ENCODE data around the gene SPATA31D4.
"Not testable (repeated sequence)": the region's sequence is repeated elsewhere in the genome, so short reads cannot be mapped to it uniquely, and the experiment has no call there.

The SPATA31D4 gene
- total RNA-seq = 0 reads per million in 4 donors

DNA sequence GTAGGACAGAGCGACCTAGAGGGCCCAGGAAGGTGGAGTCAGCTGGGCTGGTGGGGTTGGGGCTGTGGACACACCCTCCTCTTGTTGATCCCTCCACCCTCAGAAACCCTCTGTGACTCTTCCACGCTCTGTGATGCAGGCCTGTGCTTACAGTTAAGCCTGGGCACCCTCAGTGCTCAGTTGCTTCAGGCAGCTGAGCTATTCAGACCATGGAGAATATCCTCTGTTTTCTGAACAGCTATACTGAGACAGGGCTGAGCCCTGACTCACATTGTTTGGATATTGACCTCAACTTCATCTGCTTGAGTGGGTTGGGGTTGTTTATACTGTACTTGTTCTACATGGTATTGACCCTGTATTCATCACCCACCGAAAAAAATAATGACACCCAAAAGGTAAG, at the start of gene SPATA31D4:
Gene SPATA31D4, plus strand, starts transcription at position 124 of the 400 bp plus-strand sequence. Its CDS starts 86 bp downstream, at position 210.
- not testable (repeated sequence) for DNase-seq

DNA sequence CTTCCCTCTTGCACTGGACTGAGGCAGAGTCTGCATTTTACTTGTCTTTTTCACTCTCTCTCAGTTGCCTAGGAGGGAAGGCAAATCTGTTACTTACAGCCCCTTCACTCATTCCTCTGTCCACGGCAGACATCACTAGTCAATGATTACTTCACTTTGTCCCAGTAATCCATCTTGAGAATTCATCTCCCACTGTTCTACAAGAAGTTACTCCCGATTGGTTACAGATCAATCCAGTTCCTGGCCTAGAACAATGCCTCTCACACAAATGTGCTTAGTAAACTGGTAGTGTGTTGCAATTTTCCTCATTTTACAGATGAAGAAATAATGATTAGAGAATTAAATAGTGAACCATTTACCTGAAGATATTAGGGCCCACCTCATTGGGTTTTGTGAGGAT, 49.7 kb upstream of the SPATA31D4 start:
- DNase-seq = no peak

DNA sequence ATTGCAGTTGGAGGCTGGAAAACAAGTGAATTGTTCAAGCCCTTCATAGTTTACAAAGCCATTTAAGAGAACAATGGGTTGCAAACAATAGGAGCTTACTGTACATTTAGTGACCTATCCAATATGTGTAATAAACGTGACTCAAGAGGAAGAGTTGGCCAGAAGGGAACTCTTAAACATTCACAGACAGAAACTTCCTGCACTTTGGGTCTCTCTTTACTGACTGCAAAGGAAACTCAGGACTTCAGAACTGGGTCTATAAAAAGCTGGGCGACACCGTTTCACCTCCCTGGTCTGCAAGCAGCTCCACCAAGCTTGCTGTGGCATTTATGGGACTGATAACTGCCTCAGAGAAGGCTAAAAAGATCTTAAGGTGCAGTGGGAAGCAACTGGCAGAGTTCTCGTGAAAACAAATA, 48.7 kb upstream of the SPATA31D4 start:
- DNase-seq = no peak

DNA sequence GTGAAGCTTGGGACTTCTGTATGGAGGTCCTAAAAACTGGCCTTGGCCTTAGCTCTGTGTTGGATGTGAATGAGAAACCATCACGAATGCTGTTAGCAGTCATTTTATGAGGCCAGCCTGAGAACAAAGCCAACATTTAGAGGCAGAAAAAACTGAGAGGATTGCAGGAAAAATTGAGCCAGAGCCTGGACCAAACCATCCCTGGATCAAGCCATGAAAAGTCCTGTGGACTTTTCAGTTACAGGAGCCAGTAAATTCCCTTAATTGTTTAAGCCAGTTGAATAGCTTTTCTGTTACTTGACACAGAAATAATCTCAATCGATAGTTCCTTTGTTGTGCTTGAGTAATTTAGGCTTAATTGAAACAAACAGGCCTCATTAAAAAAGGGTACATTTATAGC, 42.6 kb upstream of the SPATA31D4 start:
- no peak for DNase-seq

DNA sequence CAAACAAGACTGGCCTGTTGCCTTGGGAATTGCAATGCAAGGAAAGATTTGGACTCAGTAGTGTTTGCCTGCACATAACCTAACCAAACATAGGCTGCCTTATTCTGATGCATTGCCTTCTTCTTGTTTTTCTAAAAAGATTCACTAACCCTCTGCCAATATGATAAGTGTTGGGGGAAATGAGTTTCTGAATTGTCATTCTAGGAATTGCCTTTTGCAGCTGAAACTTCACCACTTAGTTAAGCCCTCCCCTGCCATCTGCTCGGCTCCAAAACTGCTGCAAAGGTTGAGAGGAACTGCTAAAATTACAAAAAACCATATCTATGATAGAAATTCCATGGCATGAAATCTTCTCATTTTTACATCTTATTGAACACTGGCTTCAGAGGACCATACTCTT, 41.6 kb upstream of the SPATA31D4 start:
- DNase-seq = no peak

DNA sequence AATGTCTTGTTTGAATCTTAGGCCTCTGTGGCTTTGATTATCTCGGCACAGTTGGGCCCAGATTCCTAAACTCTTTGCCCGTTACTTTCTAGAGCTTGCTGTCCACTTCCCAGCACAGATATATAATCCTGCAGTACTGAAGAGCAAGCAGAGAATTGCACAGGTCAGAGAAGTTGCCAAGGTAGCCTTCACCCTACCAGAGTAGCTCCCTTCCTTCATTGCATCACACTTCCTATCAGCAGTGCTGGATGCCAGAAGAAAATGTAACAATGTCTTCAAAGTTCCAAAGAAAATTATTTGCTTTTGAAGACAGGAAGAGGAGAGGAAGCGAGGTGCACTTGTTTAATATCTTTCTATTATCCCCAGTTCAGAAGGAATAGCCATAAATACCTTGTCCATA, 38.1 kb upstream of the SPATA31D4 start:
- DNase-seq = no peak

DNA sequence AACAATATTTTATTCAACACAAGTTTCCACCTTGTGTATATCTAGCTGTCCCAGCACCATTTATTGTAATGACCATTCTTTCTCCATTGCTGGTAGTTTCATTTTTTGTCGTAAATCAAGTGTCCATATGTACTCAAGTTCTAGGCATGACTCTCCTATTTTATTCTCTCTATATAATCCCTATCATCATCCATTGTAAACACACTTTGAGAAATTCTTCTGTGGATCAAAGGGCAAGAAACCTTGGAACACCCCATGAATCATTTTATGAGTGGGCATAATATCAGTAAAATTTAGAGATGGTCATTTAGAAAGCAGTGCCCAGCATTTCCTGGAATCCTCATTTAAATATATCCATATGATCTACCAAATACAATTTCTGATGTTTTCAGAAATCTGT, 35.8 kb upstream of the SPATA31D4 start:
- DNase-seq = no peak

DNA sequence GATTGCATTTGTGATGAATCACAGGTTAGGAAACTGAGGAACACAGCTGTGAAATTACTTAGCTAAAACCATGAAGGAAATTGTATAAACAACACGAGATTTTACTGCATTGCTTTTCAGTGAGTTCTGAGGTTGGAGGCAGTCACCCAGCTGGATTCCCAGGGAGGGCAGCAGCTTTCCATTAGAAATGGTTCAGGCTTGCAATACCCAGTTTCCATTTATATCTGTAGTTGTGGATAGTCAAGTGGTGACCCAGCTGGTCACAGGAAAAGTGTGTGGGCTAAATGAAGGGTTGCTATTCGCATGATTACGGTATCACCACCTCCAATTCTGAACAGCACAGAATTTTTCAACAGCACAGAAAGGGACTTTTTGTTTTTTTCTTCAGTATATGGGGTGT, 34.3 kb upstream of the SPATA31D4 start:
- no peak for DNase-seq

DNA sequence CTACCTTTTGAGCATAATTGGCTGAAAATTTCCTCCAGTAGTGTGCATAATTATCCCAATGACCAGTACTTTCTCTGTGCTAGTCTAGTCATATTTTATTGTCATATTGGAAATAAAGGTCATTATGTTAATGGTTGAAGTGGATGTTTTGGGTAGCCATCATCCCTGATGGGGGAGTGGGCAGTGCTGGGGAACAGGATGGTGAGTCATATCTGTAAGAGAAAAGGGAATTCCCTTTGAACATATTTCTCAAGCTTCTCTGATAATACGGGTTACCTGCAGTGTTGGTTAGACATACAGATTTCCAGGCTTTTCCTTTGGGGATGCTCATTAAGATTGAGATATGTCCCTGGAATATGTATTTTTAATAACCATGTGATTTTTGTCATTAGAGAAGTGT, 33.3 kb upstream of the SPATA31D4 start:
- no peak for DNase-seq

DNA sequence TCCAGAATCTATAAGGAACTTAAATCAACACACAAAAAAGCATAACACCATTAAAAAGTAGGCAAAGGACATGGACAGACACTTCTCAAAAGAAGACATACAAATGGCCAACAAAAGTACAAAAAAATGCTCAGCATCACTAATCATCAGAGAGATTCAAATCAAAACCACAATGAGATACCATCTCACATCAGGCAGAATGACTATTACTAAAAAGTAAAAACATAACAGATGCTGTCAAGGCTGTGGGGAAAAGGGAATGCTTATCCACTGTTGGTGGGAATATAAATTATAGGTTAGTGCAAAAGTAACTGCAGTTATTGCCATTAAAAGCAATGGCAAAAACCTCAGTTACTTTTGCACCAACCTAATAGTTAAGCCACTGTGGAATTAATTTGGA, 32.2 kb upstream of the SPATA31D4 start:
- DNase-seq = no peak

DNA sequence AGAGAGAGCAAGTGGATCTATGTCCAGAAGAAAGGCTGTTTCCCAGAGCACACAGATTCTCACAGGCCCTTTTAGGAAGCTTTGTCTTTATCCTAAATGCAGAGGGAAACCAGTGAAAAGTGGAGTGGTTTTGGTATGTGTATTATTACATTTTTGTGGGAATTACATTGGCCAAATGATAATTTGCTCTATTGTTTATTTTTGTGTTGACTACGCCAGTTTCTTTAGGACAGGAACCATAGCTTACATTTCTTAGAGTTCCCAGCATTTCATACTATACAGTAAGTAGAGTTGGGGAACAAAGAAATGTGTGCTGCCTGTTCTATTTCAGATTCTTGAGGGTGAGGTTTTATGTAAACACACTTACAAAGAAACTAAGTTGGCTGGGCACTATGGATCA, 29.4 kb upstream of the SPATA31D4 start:
- no peak for DNase-seq

DNA sequence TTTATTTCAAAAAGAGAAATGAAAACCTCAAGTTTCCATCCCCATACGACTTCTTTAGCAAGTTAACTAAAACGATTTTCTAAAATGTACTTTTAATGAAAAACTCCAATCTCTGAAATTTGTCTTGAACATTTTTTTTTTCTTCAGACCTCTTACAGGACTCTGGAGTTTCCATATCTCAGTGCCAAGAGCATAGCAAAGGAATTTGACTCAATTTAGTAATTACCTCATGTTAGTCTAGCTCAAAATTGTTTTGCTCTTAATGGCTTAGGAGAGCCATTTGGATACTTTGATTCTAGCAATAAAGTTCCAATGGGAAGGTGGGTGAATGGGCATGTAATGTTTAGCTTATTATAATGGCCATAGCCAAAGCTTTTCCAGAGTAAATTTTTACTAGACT, 26.0 kb upstream of the SPATA31D4 start:
- DNase-seq = no peak

DNA sequence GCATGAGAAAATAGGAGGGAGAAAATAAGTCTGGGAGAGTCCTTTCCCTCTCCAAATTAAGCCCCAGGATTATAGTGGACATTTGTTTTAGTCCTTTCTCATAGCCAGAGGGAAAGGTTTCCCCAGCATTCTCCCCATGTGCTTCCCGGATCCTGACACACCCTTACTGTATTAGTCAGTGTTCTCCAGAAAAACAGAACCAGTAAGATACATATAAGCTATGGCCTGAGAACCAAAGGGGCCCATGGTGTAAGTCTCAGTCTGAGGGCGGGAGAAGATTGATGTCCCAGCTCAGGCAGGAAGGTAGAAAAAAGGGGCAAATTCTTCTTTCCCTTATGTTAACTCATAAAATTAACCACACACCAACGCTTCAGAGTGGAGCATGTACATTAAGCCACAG, 25.6 kb upstream of the SPATA31D4 start:
- DNase-seq = no peak

DNA sequence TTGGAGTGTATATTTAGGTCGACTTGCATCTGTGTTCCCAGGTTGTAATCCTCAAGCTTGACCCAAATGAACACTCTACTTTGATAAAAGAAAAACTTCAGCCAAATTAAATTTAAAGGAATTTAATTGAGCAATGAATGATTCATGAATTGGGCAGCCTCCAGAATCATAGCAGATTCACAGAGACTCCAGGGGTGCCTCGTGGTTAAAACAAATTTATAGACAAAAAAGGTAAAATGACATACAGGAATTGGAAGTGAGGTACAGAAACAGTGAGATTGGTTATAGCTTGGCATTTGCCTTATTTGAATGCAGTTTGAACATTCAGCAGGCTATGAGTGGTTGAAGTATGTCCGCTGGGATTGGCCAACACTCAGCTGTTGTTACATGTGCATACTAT, 21.6 kb upstream of the SPATA31D4 start:
- no peak for DNase-seq

DNA sequence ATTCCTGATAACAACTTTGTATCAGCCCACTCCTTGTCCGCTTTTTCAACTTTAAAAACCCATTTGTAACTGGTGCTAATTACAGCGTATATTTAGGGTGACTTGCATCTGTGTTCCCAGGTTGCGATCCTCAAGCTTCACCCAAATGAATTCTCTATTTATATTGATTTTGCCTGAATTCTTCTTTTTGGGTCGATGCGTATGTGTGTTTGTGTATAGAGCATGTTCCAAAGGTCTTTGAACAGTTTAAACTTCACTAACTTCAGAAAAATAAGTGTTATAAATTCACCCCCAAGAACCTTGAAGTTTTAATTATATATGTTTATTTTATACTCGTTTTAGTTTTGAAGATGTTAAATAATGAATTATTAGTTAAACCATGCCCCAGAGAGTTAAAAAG, 16.1 kb upstream of the SPATA31D4 start:
- DNase-seq = no peak

DNA sequence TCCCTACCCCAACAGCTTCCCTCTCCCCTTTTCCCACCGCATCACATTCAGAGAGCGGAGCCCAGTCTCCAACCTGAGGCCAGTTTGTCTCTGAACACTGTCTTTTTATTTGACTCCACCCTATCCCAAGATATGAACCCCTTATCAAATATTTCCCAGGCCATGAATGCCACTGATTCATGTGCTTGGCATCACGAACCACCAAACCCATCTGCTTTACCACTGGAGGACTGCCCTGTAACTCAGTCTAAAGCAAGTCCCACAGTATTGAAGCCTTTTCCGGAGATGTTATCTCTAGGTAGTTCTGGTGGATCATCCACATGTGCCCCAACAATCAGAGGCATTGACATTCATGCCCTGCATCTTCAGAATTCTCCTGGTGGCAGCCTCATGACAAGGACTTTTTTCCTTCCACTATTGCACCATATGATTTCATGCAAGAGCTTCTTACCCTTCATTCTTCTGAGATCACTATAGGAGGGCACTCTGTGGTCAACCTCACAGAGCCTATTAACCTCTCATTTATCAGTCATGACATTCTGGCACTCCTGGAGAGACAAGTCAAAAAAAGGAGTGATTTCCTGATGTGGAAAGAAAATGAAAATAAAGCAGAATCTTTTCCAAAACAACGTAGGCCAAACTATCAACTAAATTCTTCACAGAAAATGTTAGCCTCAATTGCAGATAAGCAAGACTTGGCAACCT, 12.3 kb upstream of the SPATA31D4 start:
- DNase-seq = no peak

DNA sequence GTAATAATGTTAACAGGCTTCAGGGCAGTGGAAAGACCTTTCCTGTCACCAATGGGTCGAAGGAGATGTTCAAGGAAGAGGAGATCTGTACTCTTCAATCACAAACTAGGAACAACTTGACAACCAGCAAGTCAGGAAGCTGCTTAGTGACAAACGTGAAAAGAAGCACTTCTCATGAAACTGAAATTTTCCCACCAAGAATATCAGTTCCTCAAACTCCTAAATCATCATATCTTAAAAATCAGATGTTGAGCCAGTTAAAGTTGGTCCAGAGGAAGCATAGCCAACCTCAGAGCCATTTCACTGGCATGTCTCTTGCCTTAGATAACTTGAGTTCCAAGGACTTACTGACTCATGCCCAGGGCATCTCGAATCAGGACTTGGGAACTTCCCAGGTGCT, 9.7 kb upstream of the SPATA31D4 start:
- not testable (repeated sequence) for DNase-seq

DNA sequence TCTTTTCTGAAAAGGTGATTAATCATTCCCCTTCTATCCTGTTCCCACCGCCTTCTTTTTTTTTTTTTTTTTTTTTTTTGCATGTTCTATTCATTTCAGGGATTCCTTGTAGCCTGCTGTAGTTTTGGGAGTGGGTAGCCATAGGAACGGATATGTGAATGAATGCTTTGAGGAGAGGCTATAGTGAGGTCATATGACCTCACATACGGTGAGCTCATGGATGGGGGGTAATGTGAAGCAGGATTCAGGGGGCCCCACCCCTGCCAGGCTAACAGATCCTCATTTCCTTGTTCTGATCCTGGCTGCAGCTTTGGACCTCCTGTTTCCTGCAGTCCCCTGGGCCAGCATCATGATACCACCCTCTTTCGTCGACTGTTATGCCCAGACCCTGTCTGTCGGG, 1.9 kb downstream of the SPATA31D4 start:
- not testable (repeated sequence) for DNase-seq

DNA sequence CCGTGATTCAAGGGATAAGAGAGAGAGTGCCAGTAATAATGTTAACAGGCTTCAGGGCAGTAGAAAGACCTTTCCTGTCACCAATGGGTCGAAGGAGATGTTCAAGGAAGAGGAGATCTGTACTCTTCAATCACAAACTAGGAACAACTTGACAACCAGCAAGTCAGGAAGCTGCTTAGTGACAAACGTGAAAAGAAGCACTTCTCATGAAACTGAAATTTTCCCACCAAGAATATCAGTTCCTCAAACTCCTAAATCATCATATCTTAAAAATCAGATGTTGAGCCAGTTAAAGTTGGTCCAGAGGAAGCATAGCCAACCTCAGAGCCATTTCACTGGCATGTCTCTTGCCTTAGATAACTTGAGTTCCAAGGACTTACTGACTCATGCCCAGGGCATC, 5.3 kb downstream of the SPATA31D4 start:
- not testable (repeated sequence) for DNase-seq

DNA sequence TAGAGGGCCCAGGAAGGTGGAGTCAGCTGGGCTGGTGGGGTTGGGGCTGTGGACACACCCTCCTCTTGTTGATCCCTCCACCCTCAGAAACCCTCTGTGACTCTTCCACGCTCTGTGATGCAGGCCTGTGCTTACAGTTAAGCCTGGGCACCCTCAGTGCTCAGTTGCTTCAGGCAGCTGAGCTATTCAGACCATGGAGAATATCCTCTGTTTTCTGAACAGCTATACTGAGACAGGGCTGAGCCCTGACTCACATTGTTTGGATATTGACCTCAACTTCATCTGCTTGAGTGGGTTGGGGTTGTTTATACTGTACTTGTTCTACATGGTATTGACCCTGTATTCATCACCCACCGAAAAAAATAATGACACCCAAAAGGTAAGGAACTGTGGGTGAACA, 15.2 kb downstream of the SPATA31D4 start, which contains the start of gene SPATA31D3:
Gene SPATA31D3, plus strand, starts transcription at position 108 of the 400 bp plus-strand sequence. Its CDS starts 86 bp downstream, at position 194.
- DNase-seq = not testable (repeated sequence)

DNA sequence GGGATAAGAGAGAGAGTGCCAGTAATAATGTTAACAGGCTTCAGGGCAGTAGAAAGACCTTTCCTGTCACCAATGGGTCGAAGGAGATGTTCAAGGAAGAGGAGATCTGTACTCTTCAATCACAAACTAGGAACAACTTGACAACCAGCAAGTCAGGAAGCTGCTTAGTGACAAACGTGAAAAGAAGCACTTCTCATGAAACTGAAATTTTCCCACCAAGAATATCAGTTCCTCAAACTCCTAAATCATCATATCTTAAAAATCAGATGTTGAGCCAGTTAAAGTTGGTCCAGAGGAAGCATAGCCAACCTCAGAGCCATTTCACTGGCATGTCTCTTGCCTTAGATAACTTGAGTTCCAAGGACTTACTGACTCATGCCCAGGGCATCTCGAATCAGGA, 20.4 kb downstream of the SPATA31D4 start:
- not testable (repeated sequence) for DNase-seq

DNA sequence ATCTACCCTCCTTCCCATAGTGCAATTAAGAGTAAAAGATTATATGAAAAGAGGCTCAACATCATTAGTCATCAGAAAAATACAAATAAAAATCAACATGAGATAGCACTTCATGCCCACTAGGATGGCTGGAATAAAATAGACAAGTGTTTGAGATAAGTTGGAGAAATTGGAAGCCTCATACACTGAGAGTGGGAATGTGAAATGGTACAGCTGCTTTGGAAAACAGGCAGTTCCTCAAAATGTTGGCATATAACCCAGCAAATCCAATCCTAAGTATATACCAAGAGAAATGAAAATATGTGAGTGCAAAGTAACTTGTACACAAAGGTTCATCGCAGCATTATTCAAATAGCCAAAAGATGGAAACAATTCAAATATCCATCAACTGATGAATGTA, 24.9 kb downstream of the SPATA31D4 start:
- DNase-seq = no peak

DNA sequence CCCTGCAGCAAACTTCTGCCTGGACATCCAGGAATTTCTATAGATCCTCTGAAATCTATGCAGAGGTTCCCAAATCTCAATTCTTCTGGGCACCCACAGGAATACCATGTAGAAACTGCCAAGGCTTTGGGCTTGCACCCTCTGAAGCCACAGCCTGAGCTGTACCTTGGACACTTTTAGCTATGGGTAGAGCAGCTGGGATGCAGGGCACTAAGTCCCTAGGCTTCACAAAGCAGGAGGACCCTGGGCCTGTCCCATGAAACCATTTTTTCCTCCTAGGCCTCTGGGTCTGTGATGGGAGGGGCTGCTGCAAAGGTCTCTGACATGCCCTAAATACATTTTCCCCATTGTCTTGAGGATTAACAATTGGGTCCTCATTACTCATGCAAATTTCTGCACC, 27.4 kb downstream of the SPATA31D4 start:
- no peak for DNase-seq

DNA sequence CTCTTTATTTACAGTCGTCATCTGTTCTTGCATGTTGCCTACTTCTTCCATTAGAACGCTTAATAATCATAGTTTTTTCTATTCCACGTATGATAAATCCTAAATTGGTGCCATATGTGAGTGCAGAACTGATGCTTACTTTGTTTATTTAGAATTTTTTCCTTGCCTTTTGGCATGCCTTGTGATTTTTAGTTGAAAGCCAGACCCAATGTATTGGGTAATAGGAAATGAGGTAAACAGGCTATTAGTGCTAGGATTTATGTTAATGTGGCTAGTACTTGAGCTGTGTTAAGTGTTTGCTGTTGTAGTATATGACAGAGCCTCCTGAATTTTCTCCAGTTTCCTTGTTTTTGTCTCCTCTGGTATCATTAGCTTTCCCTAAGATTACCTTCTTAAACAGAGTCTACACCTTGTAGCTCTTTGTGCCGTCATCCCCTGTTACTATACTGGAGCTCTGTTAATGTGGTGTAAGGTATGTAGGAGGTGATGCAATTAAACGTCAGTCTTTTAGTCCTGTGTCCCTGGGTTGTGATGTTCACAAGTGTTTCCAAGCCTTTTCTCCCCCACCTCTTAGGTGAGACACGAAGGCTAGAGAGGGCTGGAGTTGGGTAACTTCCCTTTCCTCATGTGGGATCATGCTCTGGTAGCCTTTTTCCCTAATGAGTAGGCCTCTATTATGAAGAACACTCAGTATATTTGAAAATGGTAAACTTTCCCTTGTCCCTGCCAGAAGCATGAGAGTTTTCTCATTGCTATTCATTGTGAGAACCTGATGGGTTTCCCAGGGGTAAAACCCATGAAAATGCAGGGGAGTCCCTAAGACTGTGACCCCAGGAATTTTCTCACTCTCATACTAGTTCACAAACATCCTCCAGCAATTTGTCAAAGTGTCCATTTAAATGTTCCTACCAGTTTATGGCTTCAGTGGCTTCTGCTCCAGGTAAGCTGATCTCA, 36.3 kb downstream of the SPATA31D4 start:
- no peak for DNase-seq

Data from T-helper 1 cell (primary cell).